ENCODE results near the gene NAALADL2.
"Not testable (repeated sequence)": the region's sequence is repeated elsewhere in the genome, so short reads cannot be mapped to it uniquely, and the experiment has no call there.

NAALADL2 gene

DNA sequence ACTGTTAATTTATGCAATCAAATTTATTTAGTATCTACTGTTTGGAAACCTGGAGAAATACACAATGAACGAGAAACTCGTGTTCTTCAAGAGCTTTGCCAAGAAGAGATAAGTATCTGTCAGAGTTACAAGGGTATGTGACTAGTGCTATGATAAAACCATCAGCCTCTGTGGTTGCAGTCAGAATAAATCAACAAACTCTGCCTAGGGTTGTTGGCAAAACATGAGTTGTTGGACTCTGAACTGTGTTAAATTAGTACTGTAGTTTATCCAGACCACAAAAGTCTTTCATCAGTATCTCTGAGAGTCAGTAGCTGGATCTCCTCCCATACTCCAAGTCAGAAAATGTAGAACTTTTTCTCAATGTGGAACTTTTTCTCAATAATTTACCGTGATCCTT is 918.4 kb downstream of the NAALADL2 start:
- DNase-seq (ENCODE audit: low read depth): no peak

DNA sequence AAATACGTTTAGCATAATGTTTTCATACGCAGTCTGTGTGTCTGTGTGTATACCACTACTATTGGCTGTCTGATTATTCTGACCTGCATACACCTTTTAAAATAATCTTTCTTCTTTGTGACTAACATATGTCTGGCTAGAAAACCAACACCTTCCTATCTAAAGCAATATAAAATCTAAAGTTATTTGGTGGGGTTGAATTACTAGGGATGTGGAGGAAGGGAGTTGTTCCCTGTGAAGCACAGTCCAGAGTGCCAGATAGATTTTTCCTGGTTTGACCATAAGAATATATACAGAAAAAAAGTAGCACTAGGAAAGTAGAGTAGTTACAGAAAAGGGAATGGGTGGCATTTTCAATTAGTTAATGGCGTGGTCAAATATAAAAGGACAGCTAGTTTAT is 918.8 kb downstream of the NAALADL2 start:
- no peak for DNase-seq (ENCODE audit: low read depth)

DNA sequence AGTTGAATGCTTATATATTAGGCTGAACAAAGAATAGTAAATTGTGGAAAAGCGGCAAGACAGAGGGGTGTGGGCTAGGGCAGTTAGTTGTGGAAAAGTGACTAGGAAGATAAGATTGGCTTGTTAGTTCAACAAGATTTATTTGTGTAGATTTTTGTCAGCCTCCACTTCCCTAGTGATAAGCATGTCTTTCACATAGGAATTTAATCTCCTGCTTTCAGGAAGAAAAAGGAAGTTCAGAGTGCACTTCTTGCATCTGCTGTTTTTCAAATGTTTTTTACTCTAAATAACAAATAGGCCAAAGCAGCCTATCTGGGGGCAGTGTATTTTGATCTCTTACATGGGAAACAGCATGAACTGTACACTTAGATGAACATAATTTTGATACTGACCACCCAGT is 919.9 kb downstream of the NAALADL2 start:
- DNase-seq (ENCODE audit: low read depth): no peak

DNA sequence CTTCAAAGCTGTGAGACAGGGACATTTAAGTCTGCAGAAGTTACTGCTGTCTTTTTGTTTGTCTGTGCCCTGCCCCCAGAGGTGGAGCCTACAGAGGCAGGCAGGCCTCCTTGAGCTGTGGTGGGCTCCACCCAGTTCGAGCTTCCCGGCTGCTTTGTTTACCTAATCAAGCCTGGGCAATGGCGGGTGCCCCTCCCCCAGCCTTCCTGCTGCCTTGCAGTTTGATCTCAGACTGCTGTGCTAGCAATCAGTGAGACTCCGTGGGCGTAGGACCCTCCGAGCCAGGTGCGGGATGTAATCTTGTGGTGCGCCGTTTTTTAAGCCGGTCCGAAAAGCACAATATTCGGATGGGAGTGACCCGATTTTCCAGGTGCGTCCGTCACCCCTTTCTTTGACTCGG is 928.0 kb downstream of the NAALADL2 start:
- DNase-seq (ENCODE audit: low read depth): not testable (repeated sequence)

DNA sequence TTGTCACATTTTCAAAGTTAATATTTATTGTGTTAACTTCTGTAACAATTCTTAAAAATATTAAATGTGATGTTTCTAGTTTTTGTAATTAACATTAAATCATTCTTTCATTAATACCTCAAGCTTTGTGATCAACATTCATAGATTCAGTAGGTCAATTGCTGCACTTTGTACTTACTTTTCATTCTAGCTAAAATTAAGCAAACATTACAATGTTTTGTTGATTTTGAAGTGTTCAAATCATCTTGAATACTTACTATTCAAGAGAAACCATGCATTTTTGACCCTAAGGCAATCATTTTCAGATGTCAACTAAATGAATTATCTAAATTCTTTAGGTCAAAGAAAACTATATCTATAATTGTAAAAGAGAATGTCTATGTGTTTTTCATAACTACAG is 933.1 kb downstream of the NAALADL2 start:
- DNase-seq (ENCODE audit: low read depth): no peak

DNA sequence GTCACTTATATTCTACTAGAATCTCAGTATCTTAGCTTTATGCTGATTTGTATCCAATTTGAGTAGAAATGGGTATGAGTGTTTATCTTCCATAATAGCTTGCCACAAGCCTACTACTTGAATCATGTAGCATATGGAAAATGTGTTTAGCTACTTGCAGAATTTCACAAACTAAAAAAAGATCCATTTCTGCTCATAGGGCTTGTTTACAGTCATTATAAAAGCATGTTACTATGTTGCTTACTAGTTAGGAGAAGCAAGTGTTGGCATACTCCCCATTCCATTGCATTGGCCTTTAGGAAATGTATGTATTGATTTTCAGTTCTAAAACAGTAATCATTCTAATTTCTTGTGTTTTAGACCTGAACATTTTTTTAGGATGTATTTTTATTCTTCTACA is 939.2 kb downstream of the NAALADL2 start:
- DNase-seq (ENCODE audit: low read depth): no peak

DNA sequence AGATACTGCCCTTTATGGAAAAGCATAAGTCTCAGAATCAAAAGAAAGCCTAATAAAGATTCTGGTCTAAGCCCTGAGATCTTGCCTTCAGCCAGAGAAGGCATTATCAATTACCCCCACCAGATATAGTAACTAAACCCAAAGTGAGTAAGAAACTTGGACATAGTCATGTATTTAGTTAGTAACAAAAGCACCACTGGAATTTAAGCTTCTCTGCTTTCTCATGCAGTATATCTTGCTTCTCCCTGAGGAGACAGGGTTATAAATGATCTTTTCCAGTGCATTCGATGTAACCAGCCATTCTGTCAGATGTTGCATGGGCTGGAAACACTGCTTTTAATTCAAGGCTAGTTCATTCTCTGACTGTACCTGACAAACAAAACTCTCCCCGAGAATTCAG is 946.7 kb downstream of the NAALADL2 start:
- DNase-seq (ENCODE audit: low read depth): no peak

DNA sequence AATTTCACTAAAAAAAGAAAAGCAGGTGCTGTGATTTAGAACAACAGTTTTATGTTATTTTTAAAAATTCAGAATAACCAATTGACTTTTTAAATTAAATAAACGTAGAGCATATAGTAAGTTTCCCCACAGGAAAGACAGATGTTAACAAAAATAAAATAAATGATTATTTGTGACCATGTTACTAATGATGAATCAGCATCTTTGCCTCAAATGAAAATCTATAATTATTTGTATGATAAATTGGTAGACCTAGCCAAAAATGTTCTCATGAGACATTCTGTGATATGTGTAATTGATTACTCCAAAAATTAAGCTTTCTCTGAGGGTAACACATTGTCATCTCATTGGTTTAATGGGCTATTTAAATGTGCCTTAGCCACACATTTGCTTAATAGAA is 948.0 kb downstream of the NAALADL2 start:
- DNase-seq (ENCODE audit: low read depth): no peak

DNA sequence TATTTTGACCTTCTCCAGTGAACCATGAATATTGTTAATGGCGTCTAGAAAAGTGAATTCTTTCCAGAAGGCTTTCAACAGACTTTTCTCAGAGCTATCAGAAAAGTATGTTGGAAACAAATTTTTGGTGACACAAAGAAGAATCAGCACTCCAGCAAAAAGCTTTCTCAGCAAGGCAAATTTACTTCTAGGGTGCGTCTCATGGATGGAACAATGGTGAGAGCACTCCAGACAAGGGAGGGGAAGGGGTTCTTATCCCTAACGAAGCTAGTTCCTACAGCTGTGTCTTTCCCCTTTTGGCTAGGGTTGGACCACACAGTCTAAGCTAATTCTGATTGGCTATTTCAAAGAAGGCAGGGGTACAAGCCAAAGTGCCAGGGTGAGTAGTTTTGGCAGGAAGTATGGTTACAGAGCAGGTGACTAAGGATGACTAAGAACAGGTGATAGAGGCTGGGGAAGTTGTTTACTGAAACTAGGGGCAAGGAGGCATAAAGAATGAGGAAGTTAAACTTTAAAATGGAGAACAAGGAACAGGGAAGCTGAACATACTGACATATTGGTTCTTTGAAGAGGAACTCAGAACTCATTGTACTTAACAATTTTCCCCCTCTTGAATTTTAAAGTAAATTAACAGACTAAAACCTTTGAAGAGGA is 959.8 kb downstream of the NAALADL2 start:
- DNase-seq (ENCODE audit: low read depth): no peak

DNA sequence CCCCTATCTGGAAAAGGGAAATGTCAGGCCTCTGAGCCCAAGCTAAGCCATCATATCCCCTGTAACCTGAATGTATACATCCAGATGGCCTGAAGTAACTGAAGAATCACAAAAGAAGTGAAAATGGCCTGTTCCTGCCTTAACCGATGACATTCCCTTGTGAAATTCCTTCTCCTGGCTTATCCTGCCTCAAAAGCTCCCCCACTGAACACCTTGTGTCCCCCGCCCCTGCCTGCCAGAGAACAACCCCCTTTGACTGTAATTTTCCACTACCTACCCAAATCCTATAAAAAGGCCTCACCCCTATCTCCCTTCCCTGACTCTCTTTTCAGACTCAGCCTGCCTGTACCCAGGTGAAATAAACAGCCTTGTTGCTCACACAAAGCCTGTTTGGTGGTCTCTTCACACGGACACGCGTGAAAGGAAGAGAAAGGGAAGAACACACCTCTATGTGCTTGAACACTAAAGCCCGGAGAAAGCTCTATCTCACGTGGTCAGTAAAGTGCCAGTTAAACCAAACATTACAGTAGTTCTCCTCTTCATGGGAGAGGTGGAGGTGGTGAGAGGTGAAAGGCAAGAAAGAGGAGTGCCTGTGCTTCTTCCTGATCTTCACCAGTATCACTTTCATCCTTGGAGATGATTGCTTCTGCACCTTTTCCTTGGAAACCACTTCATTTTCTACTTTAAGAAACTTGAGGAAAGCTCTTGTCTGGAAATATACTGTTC is 963.8 kb downstream of the NAALADL2 start:
- DNase-seq (ENCODE audit: low read depth): not testable (repeated sequence)

DNA sequence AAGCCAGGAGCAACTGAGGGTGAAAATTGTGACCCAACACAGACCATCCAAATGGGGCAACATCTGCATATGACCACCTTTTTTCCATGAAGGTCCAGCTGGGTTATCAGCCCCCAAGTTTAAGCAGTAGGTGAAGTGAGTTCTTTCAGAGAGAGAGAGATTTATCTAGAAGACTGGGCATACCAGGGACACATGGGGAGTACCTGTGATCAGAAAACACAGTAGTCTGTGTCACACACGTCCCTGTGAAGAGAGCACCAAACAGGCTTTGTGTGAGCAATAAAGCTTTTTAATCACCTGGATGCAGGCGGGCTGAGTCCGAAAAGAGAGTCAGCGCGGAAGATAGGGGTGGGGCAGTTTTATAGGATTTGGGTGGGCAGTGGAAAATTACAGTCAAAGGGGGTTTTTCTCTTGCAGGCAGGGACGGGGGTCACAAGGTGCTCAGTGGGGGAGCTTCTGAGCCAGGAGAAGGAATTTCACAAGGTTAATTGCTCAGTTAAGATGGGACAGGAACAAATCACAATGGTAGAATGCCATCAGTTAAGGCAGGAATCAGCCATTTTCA is 966.0 kb downstream of the NAALADL2 start:
- DNase-seq (ENCODE audit: low read depth): not testable (repeated sequence)

DNA sequence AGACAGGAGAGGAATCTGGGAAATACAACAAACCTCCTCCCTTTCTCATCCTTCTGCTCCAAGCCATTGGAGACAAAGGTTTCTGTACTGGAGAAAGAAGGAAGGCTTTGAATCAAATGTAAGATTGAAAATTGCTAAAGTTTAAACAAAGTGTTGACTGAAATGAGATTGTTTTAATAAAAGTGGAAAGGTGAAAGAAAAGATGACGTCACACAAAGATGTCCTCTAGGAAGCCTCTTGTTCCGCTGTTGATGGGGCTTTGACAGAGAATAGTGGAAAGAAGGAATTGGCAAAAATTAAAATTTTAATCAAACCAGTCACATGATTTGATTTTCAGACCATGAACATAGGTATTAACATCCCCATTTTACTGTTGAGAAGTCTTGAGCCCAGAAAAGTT is 967.6 kb downstream of the NAALADL2 start:
- DNase-seq (ENCODE audit: low read depth): no peak

DNA sequence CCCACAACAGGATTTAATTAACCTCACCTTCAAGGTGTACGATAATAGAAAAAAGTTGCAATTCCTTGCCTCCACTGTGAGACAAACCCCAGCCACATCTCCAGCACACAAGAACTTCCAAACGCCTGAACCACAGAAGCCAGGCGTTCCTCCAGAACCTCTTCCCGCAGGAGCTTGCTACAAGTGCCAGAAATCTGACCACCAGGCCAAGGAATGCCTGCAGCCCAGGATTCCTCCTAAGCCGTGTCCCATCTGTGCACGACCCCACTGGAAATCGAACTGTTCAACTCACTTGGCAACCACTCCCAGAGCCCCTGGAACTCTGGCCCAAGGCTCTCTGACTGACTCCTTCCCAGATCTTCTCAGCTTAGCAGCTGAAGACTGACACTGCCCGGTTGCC is 970.7 kb downstream of the NAALADL2 start:
- not testable (repeated sequence) for DNase-seq (ENCODE audit: low read depth)

DNA sequence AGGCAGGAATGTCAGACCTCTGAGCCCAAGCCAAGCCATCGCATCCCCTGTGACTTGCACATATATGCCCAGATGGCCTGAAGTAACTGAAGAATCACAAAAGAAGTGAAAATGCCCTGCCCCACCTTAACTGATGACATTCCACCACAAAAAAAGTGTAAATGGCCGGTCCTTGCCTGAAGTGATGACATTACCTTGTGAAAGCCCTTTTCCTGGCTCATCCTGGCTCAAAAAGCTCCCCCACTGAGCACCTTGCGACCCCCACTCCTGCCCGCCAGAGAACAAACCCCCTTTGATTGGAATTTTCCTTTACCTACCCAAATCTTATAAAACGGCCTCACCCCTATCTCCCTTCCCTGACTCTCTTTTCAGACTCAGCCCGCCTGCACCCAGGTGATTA is 976.6 kb downstream of the NAALADL2 start:
- not testable (repeated sequence) for DNase-seq (ENCODE audit: low read depth)

DNA sequence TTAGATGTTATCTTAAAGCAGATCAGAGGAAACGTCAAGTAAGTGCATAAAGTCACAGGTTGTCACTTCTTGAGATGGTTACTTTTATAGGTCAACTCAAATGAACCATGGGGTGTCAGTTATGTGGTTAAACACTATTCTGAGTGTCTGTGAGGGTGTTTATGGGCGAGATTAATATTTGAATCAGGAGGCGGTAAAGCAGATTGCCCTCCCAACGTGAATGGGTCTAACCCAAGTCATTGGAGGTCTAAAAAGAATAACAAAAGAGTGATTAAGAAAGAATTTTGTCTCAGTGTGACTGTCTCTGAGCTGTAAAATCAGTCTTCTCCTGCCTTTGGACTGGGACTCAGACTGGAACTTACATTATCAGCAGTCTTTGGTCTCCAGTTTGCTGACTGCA is 977.5 kb downstream of the NAALADL2 start:
- DNase-seq (ENCODE audit: low read depth): no peak

DNA sequence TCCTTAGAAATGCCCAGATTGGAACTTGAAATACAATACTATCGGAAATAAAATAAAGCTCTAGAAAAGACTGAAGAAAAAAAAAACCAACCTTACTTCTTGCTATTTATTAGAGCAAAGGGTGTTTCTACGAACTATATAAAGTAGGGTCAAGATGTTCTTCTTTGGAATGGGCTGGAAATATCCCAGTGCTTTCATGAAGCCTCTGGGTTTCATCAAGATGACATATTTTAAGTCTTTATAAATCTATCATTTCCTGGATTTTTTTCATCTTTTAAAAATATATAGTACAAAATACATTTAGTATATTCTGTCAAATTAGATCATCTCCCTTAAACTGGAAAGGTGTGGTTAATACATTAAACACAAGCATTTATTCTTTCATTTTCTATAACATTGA is 978.8 kb downstream of the NAALADL2 start:
- DNase-seq (ENCODE audit: low read depth): no peak

DNA sequence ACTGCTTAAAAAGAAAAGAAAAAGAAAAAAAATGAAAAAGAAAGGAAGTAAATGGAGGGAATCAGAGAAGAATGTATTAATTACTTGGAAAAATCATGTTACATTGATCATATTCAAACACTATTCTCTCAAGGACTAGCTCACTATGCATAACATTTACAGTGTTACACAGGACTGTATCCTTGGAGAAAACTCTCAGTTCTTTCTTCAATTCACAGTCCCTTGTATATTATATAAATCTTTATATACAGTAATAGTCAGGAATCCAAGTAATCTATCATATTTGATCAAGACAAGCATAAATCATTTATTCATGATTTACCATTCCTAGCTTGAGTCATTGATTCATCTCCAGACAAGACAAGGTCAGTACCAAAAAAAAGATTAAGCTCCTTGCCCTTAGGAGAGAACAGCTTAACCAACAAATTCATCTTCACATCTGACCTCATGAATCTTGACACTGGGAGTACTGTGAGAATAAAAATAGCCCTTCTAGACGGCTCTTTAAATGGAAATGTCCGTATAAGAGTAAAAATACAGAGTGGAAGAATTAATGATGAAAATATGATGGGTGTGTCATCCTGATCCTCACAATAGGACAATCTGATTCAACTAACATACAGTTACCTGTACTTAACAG is 980.4 kb downstream of the NAALADL2 start:
- DNase-seq (ENCODE audit: low read depth): no peak

DNA sequence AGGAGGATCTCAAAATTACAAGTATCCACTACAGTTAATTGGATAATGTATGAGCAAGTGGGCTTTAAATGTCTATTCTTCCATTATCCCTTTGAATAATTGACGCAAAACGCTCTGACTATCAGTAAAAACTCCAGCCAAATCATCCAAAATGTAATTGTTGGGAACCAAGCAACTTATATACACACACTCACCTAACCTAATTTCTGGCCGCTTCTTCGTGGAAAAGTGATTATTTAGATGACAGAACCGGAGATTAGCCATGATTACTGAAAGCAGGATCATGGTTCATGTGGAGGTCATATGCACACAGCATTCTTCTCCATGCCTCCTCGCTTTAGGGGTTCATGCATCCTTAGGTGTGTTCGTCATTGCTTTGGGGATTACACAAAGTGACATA is 992.4 kb downstream of the NAALADL2 start:
- no peak for DNase-seq (ENCODE audit: low read depth)

DNA sequence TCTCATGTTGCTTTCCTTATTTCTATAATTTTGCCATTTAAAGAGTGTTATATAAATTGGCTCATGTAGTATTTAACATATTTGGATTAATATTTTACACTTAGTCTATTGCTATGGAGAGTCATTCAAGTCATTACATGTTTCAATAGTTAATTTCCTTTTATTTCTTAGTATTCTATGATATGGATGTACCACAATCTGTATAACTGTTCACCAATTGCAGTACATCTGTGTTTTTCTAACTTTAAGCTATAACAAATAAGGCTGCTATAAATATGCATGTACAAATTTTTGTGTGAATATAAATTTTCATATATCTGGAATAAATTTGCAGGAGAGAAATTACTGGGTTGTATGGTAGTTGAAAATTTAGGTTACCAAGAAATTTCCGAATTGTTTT is 993.4 kb downstream of the NAALADL2 start:
- DNase-seq (ENCODE audit: low read depth): no peak

DNA sequence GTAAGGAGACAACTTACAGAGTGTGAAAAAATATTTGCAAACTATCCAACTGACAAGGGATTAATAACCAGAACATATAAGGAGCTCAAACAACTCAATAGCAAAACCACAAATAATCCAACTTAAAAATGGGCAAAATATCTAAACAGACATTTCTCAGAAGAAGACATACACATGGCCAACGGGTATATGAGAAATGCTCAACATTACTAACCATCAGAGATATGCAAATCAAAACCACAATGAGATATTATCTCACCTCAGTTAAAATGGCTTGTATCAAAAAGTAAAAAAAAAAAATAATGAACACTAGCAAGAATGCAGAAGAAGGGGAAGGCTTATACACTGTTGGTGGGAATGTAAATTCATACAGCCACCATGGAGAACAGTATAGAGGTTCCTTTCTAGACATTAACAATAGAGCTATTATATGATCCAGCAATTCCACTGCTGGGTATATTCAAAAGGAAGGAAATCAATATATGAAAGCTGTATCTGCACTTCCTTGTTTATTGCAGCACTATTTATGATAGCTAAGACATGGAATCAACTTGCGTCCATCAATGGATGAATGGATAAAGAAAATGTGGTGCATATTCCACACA is 998.6 kb downstream of the NAALADL2 start:
- DNase-seq (ENCODE audit: low read depth): no peak

Data from activated T-helper 9 cell treated with anti-CD3 and anti-CD28 coated beads, Interleukin-2, amount 50 U/mL, for 16 hours (primary cell).